Prostate gland (tissue), 2 donors: ENCODE measurements around the gene LORICRIN.

Experiments used
- CTCF ChIP-seq, 4 experiments: fragments of 200-600 bp in 2 of 4; fragments of 450-650 bp in 2 of 4; sonication (generic) in 2 of 4; IDR thresholded peaks; 1 replicate in 3 of 4; 2 replicates in 1 of 4; pipeline ENCODE4 v1.5.1; 2016 to 2019; ENCODE audit warnings: antibody characterized with exemption in 4 of 4, mild to moderate bottlenecking in 2 of 4, moderate library complexity in 2 of 4
- POLR2A ChIP-seq: fragments of 450-650 bp; IDR thresholded peaks from one replicate; pipeline ENCODE4 v1.6.1; 2016; ENCODE audit warnings: antibody characterized with exemption, mild to moderate bottlenecking

- TF ChIP-seq POLR2A: no peak
- TF ChIP-seq CTCF (IDR thresholded peaks at IDR 0.05): no peak
Measured at GRCh38 chr1:153210206-153210605, 49.3 kb upstream of the LORICRIN start.
